ENCODE data around the gene C5.

Gene C5

DNA sequence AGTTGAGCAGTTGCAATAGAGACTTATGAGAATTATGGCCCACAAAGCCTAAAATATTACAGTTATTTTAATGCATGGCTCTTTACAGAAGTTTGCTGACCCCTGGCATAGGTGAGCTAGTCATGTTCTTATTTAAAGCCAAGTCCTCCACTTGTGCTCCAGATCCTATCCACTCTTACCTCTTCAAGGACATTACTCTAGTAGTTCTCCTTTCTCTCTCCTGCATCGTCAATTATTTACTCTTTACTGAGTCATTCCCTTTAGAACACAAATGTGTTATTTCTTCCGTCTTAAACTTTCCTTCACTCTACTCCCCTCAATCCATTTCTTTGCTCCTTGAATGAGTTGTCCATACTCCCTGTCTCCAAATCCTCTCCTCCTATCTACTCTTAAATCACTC, 102.9 kb downstream of the C5 start:
- Histone ChIP-seq H3K9ac (ENCODE audit: low read length) (no peak overlapping the region), H3K9me3 (ENCODE audit: control insufficient read depth, low read length) (no peaks in the 10 kb centered on the region), H3K36me3 (ENCODE audit: control insufficient read depth, insufficient read depth, low read length) (no peaks in the 10 kb centered on the region), H3K4me3 (ENCODE audit: low read length) (no peak overlapping the region), H3K4me1 (ENCODE audit: control insufficient read depth, insufficient read depth, low read length) (no peaks in the 10 kb centered on the region), H3K27me3 (ENCODE audit: control insufficient read depth, insufficient read depth, low read length) (no peaks in the 10 kb centered on the region)

DNA sequence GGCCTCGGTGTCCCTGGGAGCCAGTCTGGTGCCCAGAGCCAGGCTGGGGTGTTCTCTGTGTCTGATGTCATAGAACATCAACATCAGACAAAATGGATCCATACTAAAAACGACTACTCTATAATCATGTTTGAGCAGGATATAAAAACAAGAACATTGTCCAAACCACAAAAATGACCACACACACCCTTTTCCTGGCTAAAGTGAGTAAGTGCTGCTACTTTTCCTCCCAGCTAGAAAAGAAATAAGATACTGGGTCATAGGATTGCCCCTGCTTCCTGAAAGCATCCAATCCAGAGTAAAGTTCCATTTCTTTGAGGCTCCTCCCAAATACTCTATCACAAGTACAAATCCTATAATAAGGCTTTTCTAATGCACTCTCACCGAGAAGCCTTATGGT, 103.8 kb downstream of the C5 start:
- Histone ChIP-seq H3K9me3 (ENCODE audit: control insufficient read depth, low read length) (no peaks in the 10 kb centered on the region), H3K4me1 (ENCODE audit: control insufficient read depth, insufficient read depth, low read length) (no peaks in the 10 kb centered on the region), H3K9ac (ENCODE audit: low read length) (no peak overlapping the region), H3K27me3 (ENCODE audit: control insufficient read depth, insufficient read depth, low read length) (no peaks in the 10 kb centered on the region), H3K36me3 (ENCODE audit: control insufficient read depth, insufficient read depth, low read length) (no peaks in the 10 kb centered on the region), H3K4me3 (ENCODE audit: low read length) (no peak overlapping the region)

DNA sequence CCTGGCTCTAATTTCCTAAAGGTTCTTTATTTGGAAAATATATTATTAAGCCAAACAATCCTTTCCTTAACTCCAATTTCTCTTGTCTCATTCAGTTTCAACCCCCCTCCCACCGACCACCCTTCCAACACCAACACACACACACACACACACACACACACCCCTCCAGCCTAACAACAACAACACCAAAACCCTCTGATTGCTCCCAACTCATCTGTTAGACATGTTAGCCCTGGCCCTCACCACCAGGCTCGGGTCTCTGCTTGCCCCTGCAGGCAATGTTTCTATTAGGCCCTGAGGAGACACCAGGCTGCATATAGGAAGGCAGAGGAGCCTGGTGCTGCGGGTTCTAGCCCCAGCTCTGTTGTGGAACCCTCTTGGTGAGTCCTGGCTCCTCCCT, 105.1 kb downstream of the C5 start:
- no peak overlapping the region for H3K9ac ChIP-seq (ENCODE audit: low read length)
- H3K27me3 ChIP-seq (ENCODE audit: control insufficient read depth, insufficient read depth, low read length) = no peaks in the 10 kb centered on the region
- no peaks in the 10 kb centered on the region for H3K9me3 ChIP-seq (ENCODE audit: control insufficient read depth, low read length)
- no peaks in the 10 kb centered on the region for H3K36me3 ChIP-seq (ENCODE audit: control insufficient read depth, insufficient read depth, low read length)
- no peak overlapping the region for H3K4me3 ChIP-seq (ENCODE audit: low read length)
- H3K4me1 ChIP-seq (ENCODE audit: control insufficient read depth, insufficient read depth, low read length) = no peaks in the 10 kb centered on the region

DNA sequence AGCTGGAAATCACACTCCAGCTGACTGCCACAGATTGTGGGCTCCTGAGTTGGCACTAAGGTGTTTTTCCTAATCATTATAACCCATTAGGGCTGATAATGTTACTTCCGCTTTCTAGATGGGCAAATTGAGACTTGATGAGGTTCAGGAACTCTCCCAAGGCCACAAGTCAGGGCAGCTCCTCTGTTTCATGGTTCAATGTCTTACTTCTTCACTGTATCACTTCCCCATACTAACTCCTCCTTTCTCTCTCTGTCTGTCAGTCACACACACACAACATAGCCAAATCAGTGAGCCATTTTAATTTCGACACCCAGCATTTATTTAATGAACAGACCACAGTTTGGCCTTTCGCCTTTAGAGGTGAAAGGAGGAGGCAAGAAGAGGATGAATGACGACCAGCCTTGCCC, 105.6 kb downstream of the C5 start:
- Histone ChIP-seq H3K4me1 (ENCODE audit: control insufficient read depth, insufficient read depth, low read length) (no peaks in the 10 kb centered on the region), H3K4me3 (ENCODE audit: low read length) (no peak overlapping the region), H3K36me3 (ENCODE audit: control insufficient read depth, insufficient read depth, low read length) (no peaks in the 10 kb centered on the region), H3K27me3 (ENCODE audit: control insufficient read depth, insufficient read depth, low read length) (no peaks in the 10 kb centered on the region), H3K9ac (ENCODE audit: low read length) (no peak overlapping the region), H3K9me3 (ENCODE audit: control insufficient read depth, low read length) (no peaks in the 10 kb centered on the region)

DNA sequence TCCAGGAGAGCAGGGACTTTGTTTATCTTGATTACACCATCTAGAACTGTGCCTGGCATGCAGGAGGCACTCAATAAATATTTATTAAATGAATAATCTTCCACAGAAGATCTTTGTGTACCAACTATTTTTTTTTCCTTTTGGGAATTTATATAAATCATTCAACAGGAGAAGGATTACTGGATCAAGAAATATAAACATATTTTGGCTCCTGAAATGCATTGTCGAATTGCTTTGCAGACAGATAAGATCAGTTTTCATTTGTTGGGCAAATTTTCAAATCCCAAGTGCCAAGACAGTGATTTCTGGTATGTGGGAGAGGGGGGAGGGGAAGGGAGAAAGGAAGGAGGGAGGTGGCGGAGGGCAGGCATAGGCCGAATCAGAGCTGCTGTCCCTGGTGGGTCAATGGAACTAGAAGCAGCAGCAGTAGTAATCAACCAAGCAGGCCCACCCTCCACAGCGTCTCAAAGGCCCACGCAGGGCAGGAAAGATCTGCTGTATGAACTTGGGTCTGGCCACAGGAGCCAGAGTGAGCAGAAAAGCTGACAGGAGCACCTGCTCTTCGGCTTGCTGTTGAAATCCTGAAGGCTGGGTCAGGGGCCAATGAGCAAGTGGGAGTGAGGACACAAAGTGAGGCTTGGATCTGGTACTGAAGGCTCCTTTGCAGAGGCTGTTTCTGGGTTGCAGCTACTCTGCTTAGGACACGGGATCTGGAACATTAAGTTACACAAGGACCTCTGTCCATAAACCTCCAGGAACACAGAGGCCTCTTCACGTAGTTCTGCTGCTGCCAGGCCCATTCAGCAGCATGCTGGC, 107.7 kb downstream of the C5 start:
- H3K36me3 ChIP-seq (ENCODE audit: control insufficient read depth, insufficient read depth, low read length) = no peaks in the 10 kb centered on the region
- no peaks in the 10 kb centered on the region for H3K9me3 ChIP-seq (ENCODE audit: control insufficient read depth, low read length)
- H3K9ac ChIP-seq (ENCODE audit: low read length) = no peak overlapping the region
- H3K4me1 ChIP-seq (ENCODE audit: control insufficient read depth, insufficient read depth, low read length) = no peaks in the 10 kb centered on the region
- H3K4me3 ChIP-seq (ENCODE audit: low read length) = no peak overlapping the region
- no peaks in the 10 kb centered on the region for H3K27me3 ChIP-seq (ENCODE audit: control insufficient read depth, insufficient read depth, low read length)

DNA sequence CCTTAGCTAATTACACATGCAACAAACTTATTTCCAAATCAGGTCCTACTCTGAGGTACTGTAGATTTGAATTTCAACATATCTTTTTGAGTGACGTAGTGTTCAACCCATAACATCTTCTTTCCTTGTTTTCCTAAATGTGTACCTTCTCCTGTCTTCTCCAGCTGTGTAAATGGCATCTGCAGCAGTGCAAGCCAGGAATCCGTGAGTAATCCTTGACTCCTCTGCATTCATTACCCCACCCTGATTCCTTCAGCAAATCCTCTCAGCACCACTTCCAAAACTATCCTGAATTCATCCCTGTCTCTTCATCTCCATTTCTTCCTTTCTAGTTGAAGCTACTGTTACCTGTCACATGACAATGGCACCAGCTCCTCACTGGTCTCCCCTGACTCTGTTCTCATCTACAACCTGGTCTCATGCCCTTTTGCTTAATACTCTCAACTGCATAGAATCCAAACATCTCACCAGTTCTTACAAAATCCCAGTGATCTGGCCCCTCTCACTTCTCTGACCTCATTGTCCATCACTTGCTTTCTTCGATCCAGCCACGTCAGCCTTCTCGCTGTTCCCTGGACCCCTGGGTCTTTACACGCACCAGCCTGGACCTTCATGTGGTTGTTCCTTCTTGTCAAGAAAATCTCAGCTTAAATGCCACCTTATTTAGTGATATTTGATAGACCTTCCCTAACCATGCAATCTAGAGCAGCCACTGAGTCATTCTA, 108.9 kb downstream of the C5 start:
- Histone ChIP-seq H3K4me3 (ENCODE audit: low read length) (no peak overlapping the region), H3K36me3 (ENCODE audit: control insufficient read depth, insufficient read depth, low read length) (no peaks in the 10 kb centered on the region), H3K27me3 (ENCODE audit: control insufficient read depth, insufficient read depth, low read length) (no peaks in the 10 kb centered on the region), H3K9ac (ENCODE audit: low read length) (no peak overlapping the region), H3K4me1 (ENCODE audit: control insufficient read depth, insufficient read depth, low read length) (peaks cover 3% of the 10 kb centered on the region), H3K9me3 (ENCODE audit: control insufficient read depth, low read length) (no peaks in the 10 kb centered on the region)

DNA sequence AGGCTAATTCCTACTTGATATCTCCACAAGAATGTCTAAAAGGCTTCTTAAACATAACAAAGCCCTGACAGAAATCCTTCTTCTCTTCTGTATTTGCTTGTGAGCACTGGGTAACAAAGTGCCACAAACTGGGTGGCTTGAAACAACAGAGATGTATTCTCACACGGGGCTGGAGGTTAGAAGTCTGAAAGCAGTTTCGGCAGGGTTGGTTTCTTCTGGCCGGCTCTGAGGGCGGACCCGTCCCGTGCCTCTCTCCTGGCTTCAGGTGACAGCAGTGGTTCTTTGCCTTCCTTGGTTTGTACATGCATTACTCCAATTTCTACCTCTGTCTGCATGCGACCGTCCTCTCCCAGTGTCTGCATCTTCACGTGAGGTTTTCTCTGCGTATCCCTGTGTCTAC, 109.5 kb downstream of the C5 start:
- Histone ChIP-seq H3K36me3 (ENCODE audit: control insufficient read depth, insufficient read depth, low read length) (no peaks in the 10 kb centered on the region), H3K4me1 (ENCODE audit: control insufficient read depth, insufficient read depth, low read length) (peaks cover 10% of the 10 kb centered on the region), H3K9ac (ENCODE audit: low read length) (no peak overlapping the region), H3K27me3 (ENCODE audit: control insufficient read depth, insufficient read depth, low read length) (no peaks in the 10 kb centered on the region), H3K4me3 (ENCODE audit: low read length) (no peak overlapping the region), H3K9me3 (ENCODE audit: control insufficient read depth, low read length) (no peaks in the 10 kb centered on the region)

DNA sequence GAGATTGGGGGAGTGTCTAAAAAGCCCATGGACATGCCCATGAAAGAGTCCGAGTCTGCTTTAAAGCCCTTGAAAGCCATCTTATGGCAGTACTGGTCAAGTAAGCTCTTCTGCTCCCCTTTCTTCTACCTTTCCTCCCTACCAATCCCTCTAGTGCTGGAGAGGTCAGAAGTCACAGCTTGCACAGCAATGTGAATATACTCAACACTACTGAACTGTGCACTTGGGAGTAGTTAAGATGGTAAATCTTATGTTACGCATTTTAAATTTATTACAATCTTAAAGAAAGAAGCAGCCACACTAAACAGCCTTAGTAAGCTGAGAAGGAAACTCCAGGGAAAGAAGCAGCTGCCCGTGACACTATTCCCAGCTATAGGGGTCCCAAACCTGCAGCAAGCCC, 111.2 kb downstream of the C5 start:
- no peaks in the 10 kb centered on the region for H3K9me3 ChIP-seq (ENCODE audit: control insufficient read depth, low read length)
- no peak overlapping the region for H3K9ac ChIP-seq (ENCODE audit: low read length)
- H3K4me1 ChIP-seq (ENCODE audit: control insufficient read depth, insufficient read depth, low read length) = peaks cover 27% of the 10 kb centered on the region
- H3K27me3 ChIP-seq (ENCODE audit: control insufficient read depth, insufficient read depth, low read length) = no peaks in the 10 kb centered on the region
- H3K4me3 ChIP-seq (ENCODE audit: low read length) = no peak overlapping the region
- no peaks in the 10 kb centered on the region for H3K36me3 ChIP-seq (ENCODE audit: control insufficient read depth, insufficient read depth, low read length)

DNA sequence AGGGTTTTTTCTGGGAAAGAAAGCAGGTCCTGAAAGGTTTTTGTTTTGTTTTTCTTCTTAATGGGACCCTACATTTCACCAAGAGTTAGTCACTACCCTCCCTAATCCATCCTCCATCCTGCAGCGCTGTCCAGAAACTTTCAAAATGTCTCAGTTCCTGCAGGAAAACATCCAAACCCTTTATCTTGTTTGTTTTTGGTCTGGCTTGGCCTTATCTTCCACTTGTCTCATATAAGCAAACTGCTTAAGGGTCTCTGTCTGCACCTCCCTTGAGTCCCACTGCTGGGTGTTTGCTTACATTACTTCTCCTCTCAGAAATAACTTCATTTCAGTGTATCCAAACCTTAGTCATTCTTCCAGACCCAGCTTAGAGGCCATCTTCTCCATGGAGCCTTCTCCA, 112.5 kb downstream of the C5 start:
- H3K27me3 ChIP-seq (ENCODE audit: control insufficient read depth, insufficient read depth, low read length) = no peaks in the 10 kb centered on the region
- no peak overlapping the region for H3K9ac ChIP-seq (ENCODE audit: low read length)
- H3K4me1 ChIP-seq (ENCODE audit: control insufficient read depth, insufficient read depth, low read length) = peaks cover 27% of the 10 kb centered on the region
- H3K4me3 ChIP-seq (ENCODE audit: low read length) = no peak overlapping the region
- H3K9me3 ChIP-seq (ENCODE audit: control insufficient read depth, low read length) = no peaks in the 10 kb centered on the region
- no peaks in the 10 kb centered on the region for H3K36me3 ChIP-seq (ENCODE audit: control insufficient read depth, insufficient read depth, low read length)

DNA sequence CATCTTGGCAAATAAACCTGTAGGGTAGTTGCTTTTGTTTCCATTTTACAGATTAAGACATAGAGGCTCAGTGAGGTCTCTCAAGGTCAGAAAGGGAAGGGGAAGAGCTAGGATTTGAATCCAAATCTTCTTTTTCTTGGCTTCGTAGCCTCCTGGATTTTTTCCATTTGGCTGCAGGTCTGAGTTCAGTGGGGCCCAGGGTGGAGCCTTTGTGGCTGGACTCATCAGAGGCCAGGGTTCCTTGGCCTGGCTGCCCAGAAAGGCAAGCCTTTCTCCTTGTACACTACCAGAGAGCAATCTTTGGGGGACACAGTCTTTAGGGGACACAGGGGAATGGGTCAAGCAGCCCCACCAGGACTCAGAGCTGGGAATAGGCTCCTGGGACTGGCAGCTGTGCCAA, 112.9 kb downstream of the C5 start:
- H3K36me3 ChIP-seq (ENCODE audit: control insufficient read depth, insufficient read depth, low read length) = no peaks in the 10 kb centered on the region
- H3K27me3 ChIP-seq (ENCODE audit: control insufficient read depth, insufficient read depth, low read length) = no peaks in the 10 kb centered on the region
- no peaks in the 10 kb centered on the region for H3K9me3 ChIP-seq (ENCODE audit: control insufficient read depth, low read length)
- no peak overlapping the region for H3K9ac ChIP-seq (ENCODE audit: low read length)
- no peak overlapping the region for H3K4me3 ChIP-seq (ENCODE audit: low read length)
- H3K4me1 ChIP-seq (ENCODE audit: control insufficient read depth, insufficient read depth, low read length) = peaks cover 27% of the 10 kb centered on the region

DNA sequence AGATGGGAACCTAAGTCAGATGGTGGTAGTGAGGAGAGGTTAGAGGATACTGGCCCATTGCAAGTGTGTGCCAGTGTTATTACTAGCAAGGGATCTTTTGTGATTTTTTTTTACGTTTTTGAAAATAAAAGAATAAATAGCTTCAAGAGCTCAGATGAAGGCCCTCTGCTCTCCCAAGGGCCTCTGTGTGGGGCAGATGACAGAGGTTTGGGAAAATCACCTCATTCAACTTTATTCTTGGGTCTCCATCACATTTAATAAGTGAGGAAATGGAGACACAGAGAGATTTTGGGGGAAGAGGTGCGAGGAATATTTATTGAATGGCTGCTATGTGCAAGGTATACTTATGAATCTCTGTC, 113.3 kb downstream of the C5 start:
- Histone ChIP-seq H3K27me3 (ENCODE audit: control insufficient read depth, insufficient read depth, low read length) (no peaks in the 10 kb centered on the region), H3K36me3 (ENCODE audit: control insufficient read depth, insufficient read depth, low read length) (no peaks in the 10 kb centered on the region), H3K9me3 (ENCODE audit: control insufficient read depth, low read length) (no peaks in the 10 kb centered on the region), H3K4me3 (ENCODE audit: low read length) (no peak overlapping the region), H3K9ac (ENCODE audit: low read length) (no peak overlapping the region), H3K4me1 (ENCODE audit: control insufficient read depth, insufficient read depth, low read length) (peaks cover 27% of the 10 kb centered on the region)

DNA sequence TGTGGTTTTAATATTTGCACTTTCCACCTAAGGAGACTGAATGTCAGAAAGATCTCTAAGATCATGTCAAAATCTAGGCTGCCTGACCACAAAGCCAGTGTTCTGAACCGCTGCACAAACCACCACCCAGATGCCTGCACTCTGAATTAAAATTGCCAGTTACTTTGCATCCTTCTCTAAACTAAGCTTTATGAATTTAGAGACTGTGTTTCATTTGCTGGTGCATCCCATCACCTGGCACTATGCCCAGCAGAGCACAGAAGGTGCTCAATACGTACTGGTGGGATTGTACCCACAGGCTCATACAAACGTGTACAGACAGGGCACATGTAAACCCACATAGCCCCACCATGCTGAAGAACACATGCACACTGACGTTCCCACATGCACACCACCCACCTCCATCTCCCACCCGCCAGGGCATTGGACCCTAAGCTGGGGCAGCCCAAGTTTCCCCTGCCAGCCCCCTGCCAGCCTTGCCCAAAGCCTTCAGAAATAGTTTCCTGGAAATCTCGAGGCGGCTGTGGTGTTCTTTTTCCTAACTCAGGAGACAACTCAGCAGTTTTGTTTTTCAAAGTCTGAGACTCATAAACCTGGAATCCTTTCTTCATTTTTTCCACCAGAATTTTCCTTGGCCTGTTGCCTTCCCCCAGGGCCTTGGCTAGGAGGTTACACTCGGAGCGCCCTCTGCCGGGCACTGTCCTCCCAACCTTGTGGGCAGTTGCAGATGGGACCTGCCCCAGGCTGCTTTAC, 113.9 kb downstream of the C5 start:
- H3K4me1 ChIP-seq (ENCODE audit: control insufficient read depth, insufficient read depth, low read length) = peaks cover 31% of the 10 kb centered on the region
- no peaks in the 10 kb centered on the region for H3K27me3 ChIP-seq (ENCODE audit: control insufficient read depth, insufficient read depth, low read length)
- H3K9me3 ChIP-seq (ENCODE audit: control insufficient read depth, low read length) = no peaks in the 10 kb centered on the region
- H3K4me3 ChIP-seq (ENCODE audit: low read length) = no peak overlapping the region
- no peaks in the 10 kb centered on the region for H3K36me3 ChIP-seq (ENCODE audit: control insufficient read depth, insufficient read depth, low read length)
- peak overlapping the region; percentile 42 for H3K9ac ChIP-seq (ENCODE audit: low read length)

Measured in mucosa of stomach (tissue), 1 donor.